OCI-LY7 (cell line): ENCODE data around the gene TTC16.
"Not testable (repeated sequence)": the region's sequence is repeated elsewhere in the genome, so short reads cannot be mapped to it uniquely, and the experiment has no call there.

Experiments used
- CTCF ChIP-seq: fragments of 200-600 bp; sonication (generic); conservative IDR thresholded peaks from 2 replicates; pipeline ENCODE4 v1.5.1; 2014; ENCODE audit warnings: mild to moderate bottlenecking, antibody characterized with exemption, low read length, moderate library complexity, mixed read lengths
- EZH2phosphoT487 ChIP-seq: fragments of 200-600 bp; sonication (generic); IDR thresholded peaks from 2 replicates; pipeline ENCODE4 v1.6.1; 2018; ENCODE audit warnings: low read depth, borderline replicate concordance, mild to moderate bottlenecking, mixed run types, antibody characterized with exemption, low read length, moderate library complexity, mixed read lengths

GRCh38 chr9:127756776-127757175, 40.9 kb downstream of the TTC16 start:
- TF ChIP-seq CTCF, EZH2phosphoT487: not testable (repeated sequence)
